ENCODE results near the gene DDR2. TPM values are rescaled to one million over a fixed set of nuclear protein-coding genes. Genes with fewer than 3 reads are reported as not detected.

DDR2 gene
- total RNA-seq, 4 donors from 2014 or later: 15.1 to 36.9 (median 20.0) TPM

GRCh38 chr1:162702628-162703027 lies 70.4 kb downstream of the DDR2 start:
- intact Hi-C loops (cut with DNase I; ENCODE audit: low total_unique reads): no loop called here
- no peak overlapping the region for H3K4me3 ChIP-seq (ENCODE audit: low read depth, poor library complexity, severe bottlenecking)
- no peak for DNase-seq (ENCODE audit: low spot score in 2 of 2)
- 82 to 86% methylated on average over 2 of the region's 2 CpGs for WGBS, 2 donors
- TF ChIP-seq CTCF (IDR thresholded peaks at IDR 0.05) (no peak), POLR2A (IDR thresholded peaks at IDR 0.05) (no peak)

GRCh38 chr1:162703708-162704107 lies 71.4 kb downstream of the DDR2 start:
- H3K4me3 ChIP-seq (ENCODE audit: low read depth, poor library complexity, severe bottlenecking): no peak overlapping the region
- DNase-seq (ENCODE audit: low spot score in 2 of 2): no peak
- 83 to 92% methylated on average over 4 of the region's 4 CpGs for WGBS, 2 donors
- intact Hi-C loops (cut with DNase I; ENCODE audit: low total_unique reads): no loop called here
- TF ChIP-seq POLR2A (IDR thresholded peaks at IDR 0.05): no peak
- no peak for TF ChIP-seq CTCF (IDR thresholded peaks at IDR 0.05)

- H3K4me3 ChIP-seq (ENCODE audit: low read depth, poor library complexity, severe bottlenecking): no peak overlapping the region
- intact Hi-C loops (cut with DNase I; ENCODE audit: low total_unique reads): no loop called here
- no peak for DNase-seq (ENCODE audit: low spot score in 2 of 2)
- TF ChIP-seq POLR2A (IDR thresholded peaks at IDR 0.05) (no peak), CTCF (IDR thresholded peaks at IDR 0.05) (no peak)
- 73 to 90% methylated on average over 11 of the region's 11 CpGs for WGBS, 2 donors
These were observed 72.6 kb downstream of the DDR2 start for GRCh38 chr1:162704673-162705424.

GRCh38 chr1:162706003-162706402 lies 73.7 kb downstream of the DDR2 start:
- no peak for TF ChIP-seq CTCF (IDR thresholded peaks at IDR 0.05)
- TF ChIP-seq POLR2A (IDR thresholded peaks at IDR 0.05): no peak
- WGBS, 2 donors: 48 to 83% methylated on average over 2 of the region's 2 CpGs

GRCh38 chr1:162706606-162707005 lies 74.3 kb downstream of the DDR2 start:
- TF ChIP-seq CTCF (IDR thresholded peaks at IDR 0.05): no peak
- no peak for TF ChIP-seq POLR2A (IDR thresholded peaks at IDR 0.05)
- 93 to 96% methylated on average over 3 of the region's 3 CpGs for WGBS, 2 donors
- intact Hi-C loops (cut with DNase I; ENCODE audit: low total_unique reads): no loop called here
- no peak overlapping the region for H3K4me3 ChIP-seq (ENCODE audit: low read depth, poor library complexity, severe bottlenecking)
- no peak for DNase-seq (ENCODE audit: low spot score in 2 of 2)

More at GRCh38 chr1:162706003-162706402, 73.7 kb downstream of the DDR2 start:
- no peak overlapping the region for H3K4me3 ChIP-seq (ENCODE audit: low read depth, poor library complexity, severe bottlenecking)
- intact Hi-C loops (cut with DNase I; ENCODE audit: low total_unique reads): no loop called here
- DNase-seq (ENCODE audit: low spot score in 2 of 2): no peak

- no peak for DNase-seq (ENCODE audit: low spot score in 2 of 2)
- intact Hi-C loops (cut with DNase I; ENCODE audit: low total_unique reads): no loop called here
These were observed 76.0 kb downstream of the DDR2 start for GRCh38 chr1:162708286-162708685.

More at GRCh38 chr1:162708286-162708685, 76.0 kb downstream of the DDR2 start:
- no peak overlapping the region for H3K4me3 ChIP-seq (ENCODE audit: low read depth, poor library complexity, severe bottlenecking)
- WGBS, 2 donors: 75 to 96% methylated on average over 3 of the region's 3 CpGs
- TF ChIP-seq POLR2A (IDR thresholded peaks at IDR 0.05) (no peak), CTCF (IDR thresholded peaks at IDR 0.05) (no peak)

Data from lower leg skin (tissue), 4 donors.